Astrocyte (in vitro differentiated cells and primary cell): ENCODE measurements around the gene SLC51B. TPM values are rescaled to one million over a fixed set of nuclear protein-coding genes. Genes with fewer than 3 reads are reported as not detected.
"Not testable (repeated sequence)": the region's sequence is repeated elsewhere in the genome, so short reads cannot be mapped to it uniquely, and the experiment has no call there.

Experiments used
- DNase-seq: peaks from one replicate; pipeline ENCODE4 v3.0.0-alpha.2; 2010; ENCODE audit warnings: low read depth
- FAIRE-seq: peaks from 2 replicates; lab custom pipeline; 2011; peaks lifted over from hg19 to GRCh38; lab: Jason Lieb, UNC
- H2AFZ ChIP-seq: 2 replicates; pipeline ENCODE4 v1.6.0; 2012; ENCODE audit warnings: low read depth, low read length, inconsistent platforms
- H3K27ac ChIP-seq: 2 replicates; pipeline ENCODE4 v1.5.1; 2011; ENCODE audit warnings: low read depth, low read length, inconsistent platforms
- H3K27me3 ChIP-seq: 2 replicates; pipeline ENCODE4 v1.6.0; 2011; ENCODE audit warnings: low read length, inconsistent platforms; ENCODE audit not compliant: insufficient read depth
- H3K36me3 ChIP-seq: 2 replicates; pipeline ENCODE4 v1.5.1; 2011; ENCODE audit warnings: low read length, inconsistent platforms; ENCODE audit not compliant: insufficient read depth
- H3K4me1 ChIP-seq: 2 replicates; pipeline ENCODE4 v1.5.1; 2011; ENCODE audit warnings: low read length, inconsistent platforms; ENCODE audit not compliant: insufficient read depth
- H3K4me2 ChIP-seq: 2 replicates; pipeline ENCODE4 v1.6.0; 2012; ENCODE audit warnings: low read length, inconsistent platforms
- H3K4me3 ChIP-seq: 2 replicates; pipeline ENCODE4 v1.5.1; 2011; ENCODE audit warnings: low read depth, mild to moderate bottlenecking, low read length, inconsistent platforms; ENCODE audit not compliant: insufficient read depth
- H3K79me2 ChIP-seq: 2 replicates; pipeline ENCODE4 v1.6.0; 2012; ENCODE audit warnings: mild to moderate bottlenecking, low read length, inconsistent platforms; ENCODE audit not compliant: insufficient read depth
- H3K9ac ChIP-seq: 2 replicates; pipeline ENCODE4 v1.6.0; 2012; ENCODE audit warnings: mild to moderate bottlenecking, low read length, inconsistent platforms
- H3K9me3 ChIP-seq: 2 replicates; pipeline ENCODE4 v1.5.1; 2012; ENCODE audit warnings: low read depth, mild to moderate bottlenecking, low read length, inconsistent platforms; ENCODE audit not compliant: insufficient read depth
- H4K20me1 ChIP-seq: 2 replicates; pipeline ENCODE4 v1.6.0; 2012; ENCODE audit warnings: low read length, inconsistent platforms; ENCODE audit not compliant: insufficient read depth
- H3K27ac Mint-ChIP-seq: one replicate; pipeline ENCODE4 v1.8.0; 2021; ENCODE audit warnings: mild to moderate bottlenecking, mixed read lengths; ENCODE audit not compliant: unreplicated experiment
- H3K27me3 Mint-ChIP-seq: one replicate; pipeline ENCODE4 v1.8.0; 2021; ENCODE audit warnings: low read depth, mixed read lengths; ENCODE audit not compliant: unreplicated experiment
- H3K36me3 Mint-ChIP-seq: one replicate; pipeline ENCODE4 v1.8.0; 2021; ENCODE audit warnings: low read depth, mixed read lengths; ENCODE audit not compliant: unreplicated experiment
- H3K4me1 Mint-ChIP-seq: one replicate; pipeline ENCODE4 v1.8.0; 2021; ENCODE audit warnings: low read depth, mixed read lengths; ENCODE audit not compliant: unreplicated experiment
- H3K4me3 Mint-ChIP-seq: one replicate; pipeline ENCODE4 v1.8.0; 2021; ENCODE audit warnings: mild to moderate bottlenecking, moderate library complexity, mixed read lengths; ENCODE audit not compliant: unreplicated experiment
- H3K9me3 Mint-ChIP-seq: one replicate; pipeline ENCODE4 v1.8.0; 2021; ENCODE audit warnings: mild to moderate bottlenecking, mixed read lengths; ENCODE audit not compliant: unreplicated experiment
- CTCF ChIP-seq: IDR thresholded peaks from 2 replicates; pipeline ENCODE4 v1.5.1; 2011; ENCODE audit warnings: low read depth, mild to moderate bottlenecking, inconsistent platforms, low read length, moderate library complexity; ENCODE audit not compliant: insufficient read depth
- EZH2 ChIP-seq: IDR thresholded peaks from 2 replicates; pipeline ENCODE4 v1.6.1; 2012; ENCODE audit warnings: mild to moderate bottlenecking, low read length, inconsistent platforms; ENCODE audit not compliant: insufficient read depth
- total RNA-seq: library from RNA; stranded (reverse); gene quantifications from 2 replicates; pipeline ENCODE4 v1.2.1, GENCODE V29; 2021

SLC51B gene
- total RNA-seq, 1 donor from 2014 or later: not detected

- no peaks in the 10 kb centered on the region for H3K36me3 ChIP-seq
Measured at GRCh38 chr15:65071381-65071811, 26.2 kb downstream of the SLC51B start.

GRCh38 chr15:65072027-65072426 is 26.8 kb downstream of the SLC51B start:
- H4K20me1 ChIP-seq: no peaks in the 10 kb centered on the region
- no peak for DNase-seq
- TF ChIP-seq EZH2 (no peak), CTCF (no peak)
- peaks cover 2% of the 10 kb centered on the region for H3K36me3 Mint-ChIP-seq
- H3K4me1 Mint-ChIP-seq: peaks cover 9% of the 10 kb centered on the region
- peaks cover 42% of the 10 kb centered on the region for H3K27me3 Mint-ChIP-seq
- H3K79me2 ChIP-seq: no peaks in the 10 kb centered on the region
- H3K9me3 Mint-ChIP-seq: peaks cover 10% of the 10 kb centered on the region
- no peak overlapping the region for H3K27ac Mint-ChIP-seq
- H3K9ac ChIP-seq: no peak overlapping the region
- H3K9me3 ChIP-seq: no peaks in the 10 kb centered on the region
- FAIRE-seq: no peak
- no peak overlapping the region for H2AFZ ChIP-seq
- no peak overlapping the region for H3K4me2 ChIP-seq
- H3K4me3 Mint-ChIP-seq: no peak overlapping the region
- H3K27me3 ChIP-seq: peaks cover 10% of the 10 kb centered on the region
- H3K27ac ChIP-seq: no peak overlapping the region
- no peaks in the 10 kb centered on the region for H3K36me3 ChIP-seq
- no peak overlapping the region for H3K4me3 ChIP-seq
- H3K4me1 ChIP-seq: peaks cover 28% of the 10 kb centered on the region

More at GRCh38 chr15:65071381-65071811, 26.2 kb downstream of the SLC51B start:
- Histone ChIP-seq H3K27ac (no peak overlapping the region), H3K79me2 (no peaks in the 10 kb centered on the region), H3K27me3 (peaks cover 13% of the 10 kb centered on the region), H3K4me2 (no peak overlapping the region), H3K4me3 (no peak overlapping the region), H2AFZ (no peak overlapping the region), H3K9ac (no peak overlapping the region), H3K9me3 (no peaks in the 10 kb centered on the region), H4K20me1 (no peaks in the 10 kb centered on the region), H3K4me1 (peaks cover 28% of the 10 kb centered on the region)
- peaks cover 2% of the 10 kb centered on the region for H3K36me3 Mint-ChIP-seq
- no peak for TF ChIP-seq CTCF
- TF ChIP-seq EZH2: no peak
- H3K4me3 Mint-ChIP-seq: no peak overlapping the region
- DNase-seq (no peak), FAIRE-seq (no peak)
- H3K4me1 Mint-ChIP-seq: peaks cover 10% of the 10 kb centered on the region
- peaks cover 44% of the 10 kb centered on the region for H3K27me3 Mint-ChIP-seq
- H3K9me3 Mint-ChIP-seq: peaks cover 10% of the 10 kb centered on the region
- no peak overlapping the region for H3K27ac Mint-ChIP-seq

GRCh38 chr15:65072617-65073016 is 27.4 kb downstream of the SLC51B start:
- Histone ChIP-seq H3K4me3 (no peak overlapping the region), H3K27ac (no peak overlapping the region), H3K9me3 (no peaks in the 10 kb centered on the region), H3K27me3 (peaks cover 10% of the 10 kb centered on the region), H3K4me2 (no peak overlapping the region), H4K20me1 (no peaks in the 10 kb centered on the region), H3K79me2 (no peaks in the 10 kb centered on the region), H3K36me3 (no peaks in the 10 kb centered on the region), H3K9ac (no peak overlapping the region), H2AFZ (no peak overlapping the region), H3K4me1 (peaks cover 28% of the 10 kb centered on the region)
- Mint-ChIP-seq H3K4me1 (peaks cover 9% of the 10 kb centered on the region), H3K27me3 (peaks cover 40% of the 10 kb centered on the region), H3K9me3 (peaks cover 10% of the 10 kb centered on the region), H3K4me3 (no peak overlapping the region), H3K36me3 (peaks cover 2% of the 10 kb centered on the region), H3K27ac (no peak overlapping the region)
- DNase-seq (no peak), FAIRE-seq (no peak)
- TF ChIP-seq CTCF (no peak), EZH2 (no peak)

GRCh38 chr15:65074946-65075345 is 29.8 kb downstream of the SLC51B start:
- peaks cover 29% of the 10 kb centered on the region for H3K27me3 ChIP-seq
- H3K9me3 ChIP-seq, H3K79me2 ChIP-seq, H3K4me2 ChIP-seq, H3K36me3 Mint-ChIP-seq, H3K27ac ChIP-seq, H3K4me3 Mint-ChIP-seq, H3K36me3 ChIP-seq, H3K27ac Mint-ChIP-seq, H3K4me3 ChIP-seq, H2AFZ ChIP-seq, H3K4me1 Mint-ChIP-seq, DNase-seq, FAIRE-seq, H3K9ac ChIP-seq, H4K20me1 ChIP-seq: not testable (repeated sequence)
- H3K9me3 Mint-ChIP-seq: peaks cover 10% of the 10 kb centered on the region
- peaks cover 12% of the 10 kb centered on the region for H3K4me1 ChIP-seq
- peaks cover 41% of the 10 kb centered on the region for H3K27me3 Mint-ChIP-seq
